K562 (cell line): ENCODE measurements around the gene CCDC106.
A peak's percentile ranks its signal among the peaks of the same experiment; 100 is the strongest.

Experiments used
- FOS ChIP-seq: IDR thresholded peaks from 3 replicates; pipeline ENCODE4 v1.6.1; 2011; ENCODE audit not compliant: insufficient read length; ENCODE audit errors: extremely low read depth
- GTF2F1 ChIP-seq: IDR thresholded peaks from 2 replicates; pipeline ENCODE4 v1.6.1; 2011; ENCODE audit warnings: low read depth, low read length, improper control_type of control experiment
- MXI1 ChIP-seq: IDR thresholded peaks from 2 replicates; pipeline ENCODE4 v1.6.1; 2011; ENCODE audit warnings: low read depth, mild to moderate bottlenecking, improper control_type of control experiment, low read length
- MYNN ChIP-seq, 2 experiments: sonication (generic); formaldehyde crosslinking in 1 of 2; IDR thresholded peaks; 2 replicates each; pipeline versions ENCODE4 v1.5.0 to v1.6.1; 2016 to 2020; ENCODE audit warnings: antibody characterized with exemption in 1 of 2, missing genetic modification reagents in 1 of 2
- RAD51 ChIP-seq: fragments of 450-650 bp; IDR thresholded peaks from 2 replicates; pipeline ENCODE4 v1.7.1; 2016; ENCODE audit warnings: low read depth, mild to moderate bottlenecking, borderline replicate concordance
- RB1 ChIP-seq: fragments of 450-650 bp; IDR thresholded peaks from 2 replicates; pipeline ENCODE4 v1.6.1; 2017; ENCODE audit warnings: low read depth, mild to moderate bottlenecking
- TF ChIP-seq, protein P1 (sequence below), 3 experiments: fragments of 200-800 bp in 1 of 3; fragments of 250-450 bp in 1 of 3; fragments of 450-650 bp in 1 of 3; sonication (Bioruptor Pico) in 1 of 3; sonication (Bioruptor generic) in 1 of 3; formaldehyde crosslinking in 1 of 3; IDR thresholded peaks; 2 replicates each; pipeline versions ENCODE4 v1.6.1 to v1.8.0; 2016 to 2022; ENCODE audit warnings: mild to moderate bottlenecking in 2 of 3, missing genetic modification characterization in 2 of 3, missing compliant biosample characterization in 1 of 3, moderate library complexity in 1 of 3
- TF ChIP-seq, protein P2 (sequence below), 3 experiments: IDR thresholded peaks in 2 of 3; conservative IDR thresholded peaks in 1 of 3; 2 replicates each; pipeline ENCODE4 v1.5.1; 2011 to 2012; ENCODE audit warnings: low read length in 3 of 3, mild to moderate bottlenecking in 3 of 3, control low read depth in 2 of 3, improper control_type of control experiment in 1 of 3, inconsistent platforms in 1 of 3, low read depth in 1 of 3, mixed read lengths in 1 of 3, moderate library complexity in 1 of 3; ENCODE audit not compliant: insufficient read depth in 2 of 3
- TF ChIP-seq, protein P3 (sequence below): fragments of 450-650 bp; conservative IDR thresholded peaks from 2 replicates; pipeline ENCODE4 v1.6.1; 2016; ENCODE audit warnings: missing genetic modification characterization, low read depth, mild to moderate bottlenecking, control low read depth, missing compliant biosample characterization

DNA sequence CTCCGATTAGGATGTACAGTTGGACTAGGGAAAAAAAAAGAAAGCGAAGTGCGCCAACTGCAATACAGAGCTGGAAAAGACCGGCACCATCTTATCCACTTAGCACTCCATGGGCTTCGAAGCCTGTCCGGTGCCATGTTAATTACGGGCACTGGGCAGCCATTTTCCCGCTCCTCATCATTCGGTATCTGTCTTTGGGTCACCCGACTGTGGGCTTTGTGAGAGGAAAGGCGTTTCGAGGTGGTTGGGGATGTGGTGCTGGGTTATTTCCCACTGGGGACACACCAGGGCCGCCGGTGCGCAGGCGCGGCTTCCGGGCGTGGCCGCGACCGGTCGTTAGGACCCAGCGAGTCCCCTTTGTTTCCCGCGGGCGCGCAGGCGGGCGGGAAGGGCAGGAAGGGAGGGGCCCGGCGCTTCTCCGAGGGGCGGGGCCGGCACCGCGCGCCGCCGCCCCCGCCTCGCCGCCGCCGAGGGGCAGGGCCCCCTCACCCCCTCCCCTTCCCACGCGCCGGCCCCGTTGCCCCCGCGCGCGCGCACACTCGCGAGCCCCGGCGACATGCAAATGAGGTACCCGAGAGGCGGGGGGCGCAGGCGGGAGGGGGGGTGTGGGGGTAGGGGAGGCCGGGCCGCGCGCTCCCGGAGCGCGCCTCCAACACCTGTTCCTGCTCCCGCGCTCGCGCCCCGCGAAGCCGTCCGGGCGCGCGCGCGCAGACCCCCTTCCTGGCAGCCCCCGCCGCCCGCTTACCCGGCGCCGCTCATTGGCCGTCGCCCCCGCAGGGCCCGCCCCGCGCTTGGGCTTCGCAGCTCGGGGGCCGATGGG is 48.0 kb upstream of the CCDC106 start, which contains the start of gene ZNF524:
- TF ChIP-seq, protein P1, sequence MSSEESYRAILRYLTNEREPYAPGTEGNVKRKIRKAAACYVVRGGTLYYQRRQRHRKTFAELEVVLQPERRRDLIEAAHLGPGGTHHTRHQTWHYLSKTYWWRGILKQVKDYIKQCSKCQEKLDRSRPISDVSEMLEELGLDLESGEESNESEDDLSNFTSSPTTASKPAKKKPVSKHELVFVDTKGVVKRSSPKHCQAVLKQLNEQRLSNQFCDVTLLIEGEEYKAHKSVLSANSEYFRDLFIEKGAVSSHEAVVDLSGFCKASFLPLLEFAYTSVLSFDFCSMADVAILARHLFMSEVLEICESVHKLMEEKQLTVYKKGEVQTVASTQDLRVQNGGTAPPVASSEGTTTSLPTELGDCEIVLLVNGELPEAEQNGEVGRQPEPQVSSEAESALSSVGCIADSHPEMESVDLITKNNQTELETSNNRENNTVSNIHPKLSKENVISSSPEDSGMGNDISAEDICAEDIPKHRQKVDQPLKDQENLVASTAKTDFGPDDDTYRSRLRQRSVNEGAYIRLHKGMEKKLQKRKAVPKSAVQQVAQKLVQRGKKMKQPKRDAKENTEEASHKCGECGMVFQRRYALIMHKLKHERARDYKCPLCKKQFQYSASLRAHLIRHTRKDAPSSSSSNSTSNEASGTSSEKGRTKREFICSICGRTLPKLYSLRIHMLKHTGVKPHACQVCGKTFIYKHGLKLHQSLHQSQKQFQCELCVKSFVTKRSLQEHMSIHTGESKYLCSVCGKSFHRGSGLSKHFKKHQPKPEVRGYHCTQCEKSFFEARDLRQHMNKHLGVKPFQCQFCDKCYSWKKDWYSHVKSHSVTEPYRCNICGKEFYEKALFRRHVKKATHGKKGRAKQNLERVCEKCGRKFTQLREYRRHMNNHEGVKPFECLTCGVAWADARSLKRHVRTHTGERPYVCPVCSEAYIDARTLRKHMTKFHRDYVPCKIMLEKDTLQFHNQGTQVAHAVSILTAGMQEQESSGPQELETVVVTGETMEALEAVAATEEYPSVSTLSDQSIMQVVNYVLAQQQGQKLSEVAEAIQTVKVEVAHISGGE (CRISPR knock-in tag; IDR thresholded peaks at IDR 0.05): peak in 1 of 3 experiments; percentile 86; a peak in 2 of 6 replicates
- no peak for TF ChIP-seq RAD51
- TF ChIP-seq FOS: no peak
- TF ChIP-seq RB1: peak; percentile 99
- TF ChIP-seq, protein P2, sequence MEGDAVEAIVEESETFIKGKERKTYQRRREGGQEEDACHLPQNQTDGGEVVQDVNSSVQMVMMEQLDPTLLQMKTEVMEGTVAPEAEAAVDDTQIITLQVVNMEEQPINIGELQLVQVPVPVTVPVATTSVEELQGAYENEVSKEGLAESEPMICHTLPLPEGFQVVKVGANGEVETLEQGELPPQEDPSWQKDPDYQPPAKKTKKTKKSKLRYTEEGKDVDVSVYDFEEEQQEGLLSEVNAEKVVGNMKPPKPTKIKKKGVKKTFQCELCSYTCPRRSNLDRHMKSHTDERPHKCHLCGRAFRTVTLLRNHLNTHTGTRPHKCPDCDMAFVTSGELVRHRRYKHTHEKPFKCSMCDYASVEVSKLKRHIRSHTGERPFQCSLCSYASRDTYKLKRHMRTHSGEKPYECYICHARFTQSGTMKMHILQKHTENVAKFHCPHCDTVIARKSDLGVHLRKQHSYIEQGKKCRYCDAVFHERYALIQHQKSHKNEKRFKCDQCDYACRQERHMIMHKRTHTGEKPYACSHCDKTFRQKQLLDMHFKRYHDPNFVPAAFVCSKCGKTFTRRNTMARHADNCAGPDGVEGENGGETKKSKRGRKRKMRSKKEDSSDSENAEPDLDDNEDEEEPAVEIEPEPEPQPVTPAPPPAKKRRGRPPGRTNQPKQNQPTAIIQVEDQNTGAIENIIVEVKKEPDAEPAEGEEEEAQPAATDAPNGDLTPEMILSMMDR (IDR thresholded peaks at IDR 0.05 in 2 of 3, conservative IDR thresholded peaks at IDR 0.05 in 1 of 3; ENCODE audit: insufficient read depth in 2 of 3, low read depth in 1 of 3, low read length in 3 of 3): no peak
- TF ChIP-seq, protein P3, sequence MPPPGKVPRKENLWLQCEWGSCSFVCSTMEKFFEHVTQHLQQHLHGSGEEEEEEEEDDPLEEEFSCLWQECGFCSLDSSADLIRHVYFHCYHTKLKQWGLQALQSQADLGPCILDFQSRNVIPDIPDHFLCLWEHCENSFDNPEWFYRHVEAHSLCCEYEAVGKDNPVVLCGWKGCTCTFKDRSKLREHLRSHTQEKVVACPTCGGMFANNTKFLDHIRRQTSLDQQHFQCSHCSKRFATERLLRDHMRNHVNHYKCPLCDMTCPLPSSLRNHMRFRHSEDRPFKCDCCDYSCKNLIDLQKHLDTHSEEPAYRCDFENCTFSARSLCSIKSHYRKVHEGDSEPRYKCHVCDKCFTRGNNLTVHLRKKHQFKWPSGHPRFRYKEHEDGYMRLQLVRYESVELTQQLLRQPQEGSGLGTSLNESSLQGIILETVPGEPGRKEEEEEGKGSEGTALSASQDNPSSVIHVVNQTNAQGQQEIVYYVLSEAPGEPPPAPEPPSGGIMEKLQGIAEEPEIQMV: no peak
- peak; percentile 53; the same call in 1 of the 2 replicates for TF ChIP-seq MXI1
- TF ChIP-seq MYNN (IDR thresholded peaks at IDR 0.05): no peak
- no peak for TF ChIP-seq MYNN (CRISPR knock-in tag; IDR thresholded peaks at IDR 0.05)
- TF ChIP-seq GTF2F1: 0 out of 2 replicates have a peak, but pooled peaks have one; percentile 24
